ENCODE results near the gene ZBTB21.
"Not testable (repeated sequence)": the region's sequence is repeated elsewhere in the genome, so short reads cannot be mapped to it uniquely, and the experiment has no call there.

ZBTB21 gene

GRCh38 chr21:41966041-41966833 lies 43.9 kb downstream of the ZBTB21 start:
- DNase-seq = no peak

DNA sequence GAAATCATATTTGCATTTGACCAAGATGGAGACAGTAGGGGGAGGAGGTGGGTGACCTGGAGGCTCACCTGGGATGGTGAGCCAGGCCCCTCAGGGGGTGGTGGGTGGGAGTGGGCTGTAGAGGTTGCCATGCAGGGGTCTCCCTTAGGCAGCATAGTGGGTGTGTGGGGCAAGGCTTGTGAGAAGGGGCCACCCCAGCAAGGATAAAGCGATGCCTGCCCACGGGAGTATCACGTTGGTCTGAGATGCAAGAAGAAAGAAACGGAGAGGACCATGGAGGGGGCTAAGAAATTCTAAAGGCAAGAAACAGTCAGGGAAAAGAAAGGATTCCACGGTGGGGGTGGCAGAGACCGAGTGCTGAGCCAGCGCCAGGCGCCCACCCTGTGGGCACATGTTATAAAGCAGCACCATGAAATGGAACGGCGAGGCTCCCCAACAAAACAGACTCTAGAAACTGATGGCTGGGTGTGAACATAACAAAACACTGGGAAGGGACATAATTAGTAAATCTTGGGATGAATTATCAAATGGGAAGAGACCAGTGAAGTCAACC lies 44.6 kb downstream of the ZBTB21 start:
- DNase-seq = no peak

DNA sequence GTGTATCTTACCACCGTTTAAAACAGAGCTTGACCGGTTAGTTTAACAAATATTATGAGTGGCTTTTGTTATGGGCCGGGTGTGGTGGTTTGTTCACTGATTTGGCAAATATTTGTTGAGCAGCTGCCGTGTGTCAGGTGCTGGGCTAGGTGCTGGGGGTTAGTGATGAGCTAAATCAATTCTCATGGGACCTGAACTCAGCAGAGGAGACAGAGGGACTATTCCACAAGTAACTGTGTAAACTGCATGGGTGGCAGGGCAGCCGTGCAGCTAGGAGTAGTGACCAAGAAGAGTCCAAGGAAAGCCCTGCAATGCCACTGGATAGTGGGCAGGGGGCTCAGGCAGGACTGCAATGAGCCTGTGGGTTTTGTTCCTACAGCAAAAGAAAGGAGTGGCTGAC lies 45.1 kb downstream of the ZBTB21 start:
- DNase-seq = no peak

- DNase-seq = no peak
Observed at GRCh38 chr21:41964171-41964570, 46.0 kb downstream of the ZBTB21 start.

DNA sequence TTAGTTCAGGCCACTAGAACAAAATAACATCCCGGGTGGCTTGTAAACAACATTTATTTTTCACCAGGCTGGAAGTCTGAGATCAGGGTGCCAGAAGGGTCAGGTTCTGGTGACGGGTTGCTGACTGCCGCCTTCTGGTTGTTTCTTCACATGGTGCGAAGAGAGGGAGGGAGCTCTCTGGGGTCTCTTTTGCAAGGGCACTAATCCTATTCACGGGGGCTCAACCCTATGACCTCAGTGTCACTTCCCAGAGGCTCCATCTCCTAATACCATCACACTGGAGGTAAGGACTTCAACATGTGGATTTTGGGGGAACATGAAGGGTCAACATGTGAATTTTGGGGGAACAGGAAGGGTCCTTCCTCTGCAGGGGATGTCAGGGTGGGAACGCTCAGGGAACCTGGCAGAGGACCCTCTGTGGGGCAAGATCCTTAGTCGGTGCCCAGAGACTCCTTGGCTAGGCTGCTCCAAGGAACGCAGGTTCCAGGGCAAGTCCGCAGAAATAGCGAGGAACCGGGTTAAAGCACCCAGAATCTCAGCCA lies 47.7 kb downstream of the ZBTB21 start:
- no peak for DNase-seq

- no peak for DNase-seq
Observed at GRCh38 chr21:41961753-41962152, 48.4 kb downstream of the ZBTB21 start.

- DNase-seq = no peak
Observed at GRCh38 chr21:41961282-41961701, 48.9 kb downstream of the ZBTB21 start.

- no peak for DNase-seq
Observed at GRCh38 chr21:41960386-41960785, 49.8 kb downstream of the ZBTB21 start.

GRCh38 chr21:41959697-41960096 lies 50.5 kb downstream of the ZBTB21 start:
- DNase-seq = not testable (repeated sequence)

DNA sequence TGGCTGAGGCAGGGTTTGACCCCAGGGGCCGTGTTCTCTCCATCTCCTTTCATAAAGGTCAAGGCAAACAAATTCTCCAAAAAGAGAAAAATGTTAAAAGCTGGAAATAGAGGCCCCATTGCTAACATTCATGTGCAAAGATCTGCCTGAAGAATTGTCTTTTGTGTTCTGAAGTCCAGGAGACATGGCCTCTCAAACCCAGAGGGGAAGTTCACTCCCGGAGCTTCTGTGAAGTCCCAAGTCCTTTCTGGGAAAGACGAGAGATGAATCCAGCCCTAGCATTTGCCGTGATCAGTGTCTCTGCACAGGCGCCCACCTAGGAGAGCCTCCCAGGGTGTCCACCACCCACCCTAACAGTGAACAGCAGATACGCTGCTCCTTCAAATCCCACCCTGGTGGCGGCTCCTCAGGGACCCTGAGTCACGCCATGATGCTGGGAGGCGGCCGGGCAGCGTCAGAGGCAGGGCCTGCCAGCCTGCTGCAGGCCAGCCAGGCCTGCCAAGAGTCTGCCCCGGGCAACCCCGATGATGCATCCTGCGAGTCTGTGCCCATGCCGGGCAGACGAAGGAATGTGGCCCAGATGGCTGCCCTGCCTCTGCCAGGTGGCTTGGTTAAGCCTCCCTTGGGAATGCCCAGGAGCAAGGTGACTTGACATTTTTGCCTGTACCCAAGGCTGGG lies 51.1 kb downstream of the ZBTB21 start:
- no peak for DNase-seq

GRCh38 chr21:41957991-41958766 lies 52.0 kb downstream of the ZBTB21 start:
- no peak for DNase-seq

- DNase-seq = no peak
Observed at GRCh38 chr21:41956926-41957729, 53.0 kb downstream of the ZBTB21 start.

DNA sequence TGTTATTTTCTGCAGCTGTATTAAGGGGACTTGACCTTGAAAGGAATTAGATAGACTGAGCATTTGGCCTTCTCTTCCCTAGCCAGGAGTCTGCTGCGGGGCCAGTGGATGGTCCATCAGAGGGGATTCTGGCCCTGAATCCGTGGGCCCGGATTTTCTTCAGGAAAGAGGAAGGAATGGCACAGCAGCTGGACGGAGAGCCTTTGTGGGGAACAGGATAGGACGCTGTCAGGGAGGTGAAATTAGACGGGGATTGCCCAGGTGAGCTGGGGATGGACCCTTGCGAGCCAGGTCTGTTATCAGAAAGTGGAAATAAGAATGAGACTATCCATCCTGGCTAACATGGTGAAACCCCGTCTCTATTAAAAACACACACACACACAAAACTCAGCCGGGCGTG lies 54.6 kb downstream of the ZBTB21 start:
- no peak for DNase-seq

- no peak for DNase-seq
Observed at GRCh38 chr21:41954654-41955499, 55.3 kb downstream of the ZBTB21 start.

DNA sequence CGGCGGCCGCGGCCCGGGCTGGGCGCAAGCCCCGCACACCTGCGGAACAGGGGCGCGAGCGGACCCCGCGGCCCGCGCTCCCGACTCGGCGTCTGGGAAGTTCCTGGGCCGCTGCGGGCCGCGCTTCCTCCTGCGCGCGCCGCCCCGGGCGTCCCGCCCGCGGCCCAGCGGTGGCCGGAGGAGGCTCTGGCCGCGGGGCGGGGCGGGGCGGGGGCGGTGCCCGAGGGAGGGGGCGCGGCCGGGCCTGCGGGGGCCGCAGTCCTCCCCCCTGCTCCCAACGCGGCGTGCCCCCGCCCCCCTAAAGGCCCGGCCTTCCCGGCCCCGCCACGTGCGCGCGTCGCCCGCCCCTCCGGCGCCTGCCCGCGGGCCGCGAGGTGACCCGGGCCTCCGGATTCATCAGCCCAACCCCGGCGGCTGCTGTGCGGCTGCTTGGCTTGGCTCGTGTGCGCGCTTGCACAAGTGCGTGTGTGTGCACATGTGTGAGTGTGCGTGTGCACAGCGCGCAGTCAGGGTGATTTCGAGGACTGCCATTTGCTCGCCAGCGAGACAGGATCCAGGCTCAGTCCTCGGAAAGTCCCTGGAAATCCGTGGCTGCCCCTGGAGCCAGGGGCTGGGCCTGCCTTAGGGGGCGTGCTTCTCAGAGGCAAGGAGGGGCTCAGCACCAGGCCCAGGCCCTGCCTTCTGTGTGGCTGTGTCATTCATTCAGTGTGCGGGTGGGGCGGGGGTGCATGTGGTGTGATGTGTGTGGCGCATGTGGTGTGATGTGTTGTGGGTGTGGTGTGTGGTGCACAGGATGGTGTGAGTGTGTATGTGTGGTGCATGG lies 56.1 kb downstream of the ZBTB21 start, which contains the start of gene C2CD2:
Gene C2CD2 (minus strand): TSS at position 188 of the 823 bp plus-strand sequence. CDS start 370 bp downstream, outside the sequence.
- no peak for DNase-seq

GRCh38 chr21:41953249-41953830 lies 56.8 kb downstream of the ZBTB21 start:
- DNase-seq = no peak

DNA sequence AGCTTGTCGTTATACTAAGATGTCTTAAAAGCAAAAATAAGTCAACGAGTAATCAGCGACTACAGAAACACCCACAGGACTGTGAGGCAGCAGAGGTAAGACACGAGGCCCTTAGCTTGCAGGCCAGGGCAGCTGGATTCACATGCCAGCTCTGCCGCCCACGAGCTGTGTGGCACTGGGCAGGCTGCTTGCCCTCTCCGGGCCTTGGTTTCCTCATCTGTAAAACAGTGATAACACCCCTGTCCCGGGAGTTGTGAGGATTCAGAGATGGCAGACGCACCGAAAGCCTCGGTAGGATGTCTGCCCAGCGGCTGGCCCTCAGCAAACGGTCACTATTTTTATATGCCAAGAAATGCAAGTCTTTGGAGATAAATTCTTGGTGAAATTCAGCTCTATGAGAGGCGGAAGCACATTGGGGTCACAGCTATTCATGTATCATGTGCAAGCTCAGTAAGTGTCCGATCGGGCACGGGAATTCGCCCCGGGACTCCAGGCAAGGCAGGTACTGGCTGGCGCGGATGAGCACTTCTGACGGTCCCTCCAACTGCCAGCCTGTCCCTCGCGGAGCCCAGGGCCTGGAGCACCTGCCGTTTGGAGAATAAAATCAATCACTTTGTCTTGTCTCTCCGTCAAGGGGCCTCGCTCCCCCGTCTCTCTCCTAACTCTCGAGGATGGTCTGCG lies 57.5 kb downstream of the ZBTB21 start:
- DNase-seq = no peak

DNA sequence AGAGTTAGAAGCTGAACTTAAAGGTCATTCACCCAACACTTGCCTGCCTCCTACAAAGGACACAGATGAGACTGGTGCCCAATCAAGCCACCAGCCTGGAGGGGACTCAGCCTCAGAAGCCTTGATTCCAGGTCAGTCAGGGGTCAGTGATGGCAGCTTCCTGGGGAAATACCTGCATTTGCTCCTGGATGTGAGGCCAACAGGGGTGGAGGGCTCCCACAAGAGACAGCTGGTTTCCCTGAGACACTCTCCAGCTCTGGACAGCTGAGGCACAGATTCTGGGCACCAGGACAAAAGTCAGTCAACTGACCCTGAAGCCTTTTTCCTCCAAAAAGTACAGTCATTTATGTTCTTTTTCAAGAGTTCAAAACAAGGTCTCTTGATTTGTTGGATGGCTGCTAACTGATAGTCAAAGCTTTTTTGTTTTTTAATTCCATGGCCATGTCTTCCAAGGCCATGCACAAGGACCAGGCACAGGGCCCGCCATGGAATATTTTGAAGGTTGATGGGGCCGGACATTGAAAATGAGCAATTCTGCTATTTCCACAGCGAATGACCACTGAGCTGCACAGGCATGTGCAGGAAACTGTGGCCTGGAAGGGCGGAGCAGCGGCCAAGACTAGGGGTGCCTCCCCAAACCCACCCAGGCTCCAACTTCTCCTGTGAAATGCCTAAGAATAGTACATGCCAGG lies 58.1 kb downstream of the ZBTB21 start:
- no peak for DNase-seq

Measured in T-helper 9 cell (primary cell).